ENCODE measurements around the gene VPS33A. TPM values are rescaled to one million over a fixed set of nuclear protein-coding genes. Genes with fewer than 3 reads are reported as not detected.
"Not testable (repeated sequence)": the region's sequence is repeated elsewhere in the genome, so short reads cannot be mapped to it uniquely, and the experiment has no call there.

Gene VPS33A
- total RNA-seq, 1 donor: 18.3 TPM

- no peak for DNase-seq (ENCODE audit: low read depth)
- no peak for TF ChIP-seq CTCF (IDR thresholded peaks at IDR 0.05; ENCODE audit: insufficient read depth, low read length)
- H3K4me3 ChIP-seq (ENCODE audit: low read depth, low read length): no peak overlapping the region
These were observed 61.0 kb downstream of the VPS33A start for GRCh38 chr12:122205053-122205925.

- no peak for TF ChIP-seq CTCF (IDR thresholded peaks at IDR 0.05; ENCODE audit: insufficient read depth, low read length)
- no peak for DNase-seq (ENCODE audit: low read depth)
- peak overlapping the region; percentile 66 for H3K4me3 ChIP-seq (ENCODE audit: low read depth, low read length)
These were observed 61.9 kb downstream of the VPS33A start for GRCh38 chr12:122204167-122205052.

- DNase-seq (ENCODE audit: low read depth): peak; percentile 41
- no peak for TF ChIP-seq CTCF (IDR thresholded peaks at IDR 0.05; ENCODE audit: insufficient read depth, low read length)
- peak within 1 kb of the TSS; percentile 66 for H3K4me3 ChIP-seq (ENCODE audit: low read depth, low read length)
These were observed 62.8 kb downstream of the VPS33A start, which contains the start of gene B3GNT4 for GRCh38 chr12:122203301-122204166. Gene B3GNT4 (plus strand): TSS chr12:122203709. CDS start chr12:122204619, 910 bp downstream.

GRCh38 chr12:122202811-122203210 is 63.5 kb downstream of the VPS33A start:
- DNase-seq (ENCODE audit: low read depth): not testable (repeated sequence)
- H3K4me3 ChIP-seq (ENCODE audit: low read depth, low read length): peak overlapping the region; percentile 66

- no peak for TF ChIP-seq CTCF (IDR thresholded peaks at IDR 0.05; ENCODE audit: insufficient read depth, low read length)
- H3K4me3 ChIP-seq (ENCODE audit: low read depth, low read length): no peak overlapping the region
- DNase-seq (ENCODE audit: low read depth): no peak
These were observed 64.3 kb downstream of the VPS33A start for GRCh38 chr12:122202017-122202416.

- no peak for TF ChIP-seq CTCF (IDR thresholded peaks at IDR 0.05; ENCODE audit: insufficient read depth, low read length)
- no peak for DNase-seq (ENCODE audit: low read depth)
These were observed 64.9 kb downstream of the VPS33A start for GRCh38 chr12:122201381-122201780.

More at GRCh38 chr12:122201381-122201780, 64.9 kb downstream of the VPS33A start:
- H3K4me3 ChIP-seq (ENCODE audit: low read depth, low read length): no peak overlapping the region
